Bronchial epithelial cell (primary cell): Measurements from ENCODE around the gene NID1. TPM values are rescaled to one million over a fixed set of nuclear protein-coding genes. Genes with fewer than 3 reads are reported as not detected.
A peak's percentile ranks its signal among the peaks of the same experiment; 100 is the strongest.
"Not testable (repeated sequence)": the region's sequence is repeated elsewhere in the genome, so short reads cannot be mapped to it uniquely, and the experiment has no call there.

Source experiments
- DNase-seq: peaks from one replicate; pipeline ENCODE4 v3.0.0-alpha.2; 2010; ENCODE audit warnings: low read depth
- FAIRE-seq: peaks from 2 replicates; lab custom pipeline; 2011; peaks lifted over from hg19 to GRCh38; lab: Jason Lieb, UNC
- H3K27me3 ChIP-seq: 2 replicates; pipeline ENCODE4 v1.5.1; 2011; ENCODE audit warnings: low read length; ENCODE audit not compliant: control insufficient read depth, insufficient read depth
- H3K36me3 ChIP-seq: 2 replicates; pipeline ENCODE4 v1.5.1; 2011; ENCODE audit warnings: low read length; ENCODE audit not compliant: control insufficient read depth, insufficient read depth
- H3K4me3 ChIP-seq: 2 replicates; pipeline ENCODE4 v1.5.1; 2011; ENCODE audit warnings: mild to moderate bottlenecking, low read depth, low read length, control low read depth
- total RNA-seq: library from RNA; depleted of rRNA; stranded (reverse); fragments of >200 nt; gene quantifications from 2 replicates; pipeline ENCODE4 v1.2.1, GENCODE V29; 2014
- TF ChIP-seq, protein P1 (sequence below): IDR thresholded peaks from 2 replicates; pipeline ENCODE4 v1.5.1; 2011; ENCODE audit warnings: mild to moderate bottlenecking, moderate library complexity, low read length, control low read depth, inconsistent platforms; ENCODE audit not compliant: insufficient read depth, severe bottlenecking

Gene NID1
- total RNA-seq, 1 donor from 2014 or later, result 1.3 TPM

DNA sequence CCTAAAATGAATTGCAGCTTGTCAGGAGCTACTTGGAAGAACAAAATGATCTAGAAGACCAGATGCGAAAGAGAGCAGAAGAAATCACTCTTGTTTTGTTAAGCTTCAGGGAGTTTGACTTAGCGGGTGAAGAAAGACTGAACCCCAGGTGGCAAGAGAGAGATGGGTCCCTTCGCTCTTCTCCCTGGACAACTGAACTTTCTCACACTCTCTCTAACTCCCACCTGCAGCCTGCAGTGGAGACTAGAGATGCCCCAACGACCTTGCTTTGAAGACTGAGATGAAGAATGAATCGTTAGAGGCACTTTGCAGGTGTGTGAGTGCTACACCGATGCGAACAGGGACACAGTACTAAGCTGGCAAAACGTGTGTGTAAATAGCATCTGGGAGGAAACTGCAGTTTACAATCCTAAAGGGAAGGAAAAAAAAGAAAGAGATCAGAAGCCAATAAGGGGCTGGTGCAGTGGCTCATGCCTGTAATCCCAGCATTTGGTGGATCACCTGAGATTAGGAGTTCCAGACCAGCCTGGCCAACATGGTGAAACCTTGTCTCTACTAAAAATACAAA, 133.6 kb downstream of the NID1 start:
- H3K4me3 ChIP-seq, result no peak overlapping the region
- no peak for DNase-seq
- no peaks in the 10 kb centered on the region for H3K36me3 ChIP-seq
- no peaks in the 10 kb centered on the region for H3K27me3 ChIP-seq
- TF ChIP-seq, protein P1, sequence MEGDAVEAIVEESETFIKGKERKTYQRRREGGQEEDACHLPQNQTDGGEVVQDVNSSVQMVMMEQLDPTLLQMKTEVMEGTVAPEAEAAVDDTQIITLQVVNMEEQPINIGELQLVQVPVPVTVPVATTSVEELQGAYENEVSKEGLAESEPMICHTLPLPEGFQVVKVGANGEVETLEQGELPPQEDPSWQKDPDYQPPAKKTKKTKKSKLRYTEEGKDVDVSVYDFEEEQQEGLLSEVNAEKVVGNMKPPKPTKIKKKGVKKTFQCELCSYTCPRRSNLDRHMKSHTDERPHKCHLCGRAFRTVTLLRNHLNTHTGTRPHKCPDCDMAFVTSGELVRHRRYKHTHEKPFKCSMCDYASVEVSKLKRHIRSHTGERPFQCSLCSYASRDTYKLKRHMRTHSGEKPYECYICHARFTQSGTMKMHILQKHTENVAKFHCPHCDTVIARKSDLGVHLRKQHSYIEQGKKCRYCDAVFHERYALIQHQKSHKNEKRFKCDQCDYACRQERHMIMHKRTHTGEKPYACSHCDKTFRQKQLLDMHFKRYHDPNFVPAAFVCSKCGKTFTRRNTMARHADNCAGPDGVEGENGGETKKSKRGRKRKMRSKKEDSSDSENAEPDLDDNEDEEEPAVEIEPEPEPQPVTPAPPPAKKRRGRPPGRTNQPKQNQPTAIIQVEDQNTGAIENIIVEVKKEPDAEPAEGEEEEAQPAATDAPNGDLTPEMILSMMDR, result no peak
- FAIRE-seq, result no peak

DNA sequence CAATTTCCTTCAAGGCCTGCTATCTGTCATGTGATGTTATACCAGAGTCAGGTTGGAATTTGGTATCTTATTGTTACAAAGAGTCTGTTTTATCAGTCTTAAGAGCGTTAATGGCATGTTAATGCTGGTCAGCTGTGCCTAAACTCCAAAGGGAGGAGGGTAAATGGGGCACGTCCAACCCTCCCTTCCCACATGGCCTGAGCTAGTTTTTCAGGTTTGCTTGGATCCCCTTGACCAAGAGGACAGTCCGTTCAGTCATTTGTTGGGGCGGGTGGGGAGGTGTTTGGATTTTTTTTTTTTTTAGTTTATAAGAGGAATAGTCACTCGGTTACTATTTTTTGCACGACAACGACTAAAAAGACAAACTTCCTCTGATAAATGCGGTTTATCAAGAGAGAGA, 134.3 kb downstream of the NID1 start:
- Histone ChIP-seq H3K27me3 (no peaks in the 10 kb centered on the region), H3K36me3 (no peaks in the 10 kb centered on the region), H3K4me3 (no peak overlapping the region)
- peak; percentile 64 for DNase-seq
- no peak for FAIRE-seq
- TF ChIP-seq, protein P1, result no peak

DNA sequence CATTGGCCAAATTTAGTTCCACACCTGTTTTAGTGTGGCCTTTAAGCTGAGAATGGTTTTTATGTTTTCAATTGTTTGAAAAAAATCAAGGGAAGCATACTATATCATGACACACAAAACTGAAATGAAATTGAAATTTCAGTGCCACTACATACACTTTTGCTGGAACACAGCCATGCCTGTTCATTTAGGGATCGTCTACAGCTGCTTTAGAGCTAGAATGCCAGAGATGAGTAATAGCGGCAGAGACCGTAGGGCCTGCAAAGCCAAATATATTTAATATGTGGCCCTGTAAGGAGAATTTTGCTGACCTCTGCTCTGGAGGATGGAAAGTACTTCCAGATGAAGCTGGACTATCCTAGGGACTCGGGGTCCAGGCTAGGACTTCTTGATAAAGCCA, 135.7 kb downstream of the NID1 start:
- TF ChIP-seq, protein P1, result no peak
- DNase-seq (peak; percentile 17), FAIRE-seq (no peak)
- H3K27me3 ChIP-seq, result no peaks in the 10 kb centered on the region
- H3K36me3 ChIP-seq, result no peaks in the 10 kb centered on the region
- H3K4me3 ChIP-seq, result no peak overlapping the region

DNA sequence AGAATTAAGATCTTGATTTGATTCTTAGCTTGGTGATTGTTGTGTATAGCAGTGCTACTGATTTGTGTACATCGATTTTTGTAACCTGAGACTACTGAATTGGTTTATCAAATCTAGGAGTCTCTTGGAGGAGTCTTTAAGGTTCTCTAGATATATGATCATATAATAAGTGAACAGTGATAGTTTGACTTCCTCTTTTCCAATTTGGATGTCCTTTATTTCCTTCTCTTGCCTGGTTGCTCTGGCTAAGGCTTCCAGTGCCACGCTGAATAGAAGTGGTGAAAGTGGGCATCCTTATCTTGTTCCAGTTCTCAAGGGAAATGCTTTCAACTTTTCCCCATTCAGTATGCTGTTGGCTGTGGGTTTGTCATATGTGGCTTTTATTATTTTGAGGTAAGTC, 136.7 kb downstream of the NID1 start:
- no peak for FAIRE-seq
- Histone ChIP-seq H3K4me3 (no peak overlapping the region), H3K27me3 (no peaks in the 10 kb centered on the region), H3K36me3 (no peaks in the 10 kb centered on the region)
- TF ChIP-seq, protein P1, result no peak
- DNase-seq, result no peak

DNA sequence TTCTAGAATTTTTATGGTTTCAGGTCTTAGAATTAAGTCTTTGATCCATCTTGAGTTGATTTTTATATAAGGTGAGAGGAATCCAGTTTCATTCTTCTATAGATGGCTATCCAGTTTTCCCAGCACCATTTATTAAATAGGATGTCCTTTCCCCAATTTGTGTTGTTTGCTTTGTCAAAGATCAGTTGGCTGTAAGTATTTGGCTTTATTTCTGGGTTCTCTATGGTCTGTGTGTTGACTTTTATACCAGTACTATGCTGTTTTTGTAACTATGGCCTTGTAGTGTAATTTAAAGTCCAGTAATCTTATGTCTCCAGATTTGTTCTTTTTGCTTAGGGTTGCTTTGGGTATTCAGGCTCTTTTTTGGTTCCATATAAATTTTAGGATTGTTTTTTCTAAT, 137.3 kb downstream of the NID1 start:
- not testable (repeated sequence) for FAIRE-seq, H3K36me3 ChIP-seq, H3K27me3 ChIP-seq, DNase-seq, H3K4me3 ChIP-seq

Other genes starting within 250 kb of the NID1 start
- gene LYST, start 198.2 kb downstream of the NID1 start, total RNA-seq, result 14.0 and 19.6 TPM in 2 replicates
- gene GPR137B, start 77.4 kb upstream of the NID1 start, total RNA-seq, result 5.6 and 6.3 TPM in 2 replicates
- gene ERO1B, start 216.9 kb upstream of the NID1 start, total RNA-seq, result 2.9 and 5.0 TPM in 2 replicates